OCI-LY7 (cell line): ENCODE results near the gene FAM174C. TPM values are rescaled to one million over a fixed set of nuclear protein-coding genes. Genes with fewer than 3 reads are reported as not detected.
A peak's percentile ranks its signal among the peaks of the same experiment; 100 is the strongest.

Source experiments
- BruUV-seq: library from RNA; stranded (reverse); fragments of 400-500 nt; replicated peaks from 2 replicates; lab custom pipeline; 2021; lab: Mats Ljungman, UMichigan
- CTCF ChIA-PET: fragments of 300-600 bp; sonication (Branson Sonifier 250); formaldehyde crosslinking; loops from one replicate; lab custom pipeline; 2022; ENCODE audit warnings: antibody characterized with exemption; ENCODE audit not compliant: unreplicated experiment; lab: Charles Lee
- POLR2A ChIA-PET: fragments of 300-600 bp; sonication (Branson Sonifier 250); formaldehyde crosslinking; loops from one replicate; lab custom pipeline; 2022; ENCODE audit warnings: antibody characterized with exemption; lab: Charles Lee
- DNase-seq: peaks from one replicate; pipeline ENCODE4 v3.0.0-alpha.2; 2015; ENCODE audit warnings: low spot score
- H2AFZ ChIP-seq: fragments of 200-600 bp; sonication (generic), shearing (Covaris generic); 2 replicates; pipeline ENCODE4 v1.6.1; 2014; ENCODE audit warnings: mild to moderate bottlenecking, antibody characterized with exemption, low read length, moderate library complexity
- H3K27ac ChIP-seq: fragments of 200-600 bp; sonication (generic); 2 replicates; pipeline ENCODE4 v1.5.1; 2014; ENCODE audit warnings: mixed run types, low read depth, mild to moderate bottlenecking, moderate library complexity, low read length, inconsistent platforms; ENCODE audit not compliant: poor library complexity, severe bottlenecking
- H3K36me3 ChIP-seq: fragments of 200-600 bp; sonication (generic); 2 replicates; pipeline ENCODE4 v1.6.1; 2014; ENCODE audit warnings: mild to moderate bottlenecking, antibody characterized with exemption, low read length, moderate library complexity, mixed read lengths; ENCODE audit not compliant: insufficient read depth
- H3K4me1 ChIP-seq: fragments of 200-600 bp; sonication (generic); 2 replicates; pipeline ENCODE4 v1.5.1; 2014; ENCODE audit warnings: mild to moderate bottlenecking, low read length; ENCODE audit not compliant: insufficient read depth, poor library complexity, severe bottlenecking
- H3K4me2 ChIP-seq: fragments of 200-600 bp; sonication (generic); 2 replicates; pipeline ENCODE4 v1.6.1; 2014; ENCODE audit warnings: mild to moderate bottlenecking, low read length
- H3K4me3 ChIP-seq: fragments of 200-600 bp; sonication (generic); 2 replicates; pipeline ENCODE4 v1.5.1; 2014; ENCODE audit warnings: mild to moderate bottlenecking, low read depth, low read length; ENCODE audit not compliant: poor library complexity, severe bottlenecking
- H3K79me2 ChIP-seq: fragments of 200-600 bp; sonication (generic); 2 replicates; pipeline ENCODE4 v1.6.1; 2016; ENCODE audit warnings: low read depth, mild to moderate bottlenecking, low read length, moderate library complexity, mixed read lengths; ENCODE audit not compliant: insufficient read depth
- H3K9me2 ChIP-seq: fragments of 200-600 bp; sonication (generic); 2 replicates; pipeline ENCODE4 v1.6.1; 2016; ENCODE audit warnings: mild to moderate bottlenecking, low read length, mixed read lengths; ENCODE audit not compliant: insufficient read depth
- H3K9me3 ChIP-seq: fragments of 200-600 bp; sonication (generic); 2 replicates; pipeline ENCODE4 v1.6.1; 2014; ENCODE audit warnings: mild to moderate bottlenecking, mixed run types, low read length, mixed read lengths
- H4K20me1 ChIP-seq: fragments of 200-600 bp; sonication (generic); 2 replicates; pipeline ENCODE4 v1.6.1; 2014; ENCODE audit warnings: mild to moderate bottlenecking, antibody characterized with exemption, low read length, moderate library complexity, mixed read lengths; ENCODE audit not compliant: insufficient read depth
- CTCF ChIP-seq: fragments of 200-600 bp; sonication (generic); conservative IDR thresholded peaks from 2 replicates; pipeline ENCODE4 v1.5.1; 2014; ENCODE audit warnings: mild to moderate bottlenecking, antibody characterized with exemption, low read length, moderate library complexity, mixed read lengths
- EZH2phosphoT487 ChIP-seq: fragments of 200-600 bp; sonication (generic); IDR thresholded peaks from 2 replicates; pipeline ENCODE4 v1.6.1; 2018; ENCODE audit warnings: low read depth, borderline replicate concordance, mild to moderate bottlenecking, mixed run types, antibody characterized with exemption, low read length, moderate library complexity, mixed read lengths
- intact Hi-C: fragments of 100-400 bp; cut with micrococcal nuclease; formaldehyde crosslinking; loops from one replicate; pipeline ENCODE4 v1.10.0; 2022; ENCODE audit not compliant: unreplicated experiment
- total RNA-seq, 2 experiments: library from RNA; depleted of rRNA in 1 of 2; stranded (reverse); fragments of >200 nt in 1 of 2; shearing (Covaris generic) in 1 of 2; gene quantifications; 2 replicates each; pipeline ENCODE4 v1.2.3, GENCODE V29; 2014 to 2022

The FAM174C gene
- total RNA-seq, 2 experiments from 2014 or later, result 53.2 to 81.5 TPM

GRCh38 chr19:1259876-1260748 is 15.2 kb upstream of the FAM174C start:
- POLR2A ChIA-PET, result interaction anchor here (1.0 kb wide), 1 partner anchor 9 kb away, joined by 4 read pairs; no protein-coding TSS in a partner anchor
- peak overlapping the region; percentile 90 for H3K4me2 ChIP-seq
- H3K4me1 ChIP-seq, result peaks cover 67% of the 10 kb centered on the region
- H4K20me1 ChIP-seq, result no peaks in the 10 kb centered on the region
- DNase-seq, result peak; percentile 64
- intact Hi-C loops, result loop anchor here (10.0 kb wide), 1 partner anchor 235 kb away; the partner anchor contains the start of genes CNN2, RNU6-2 and TMEM259
- no peak overlapping the region for H2AFZ ChIP-seq
- CTCF ChIA-PET, result no interaction called here
- TF ChIP-seq CTCF (no peak), EZH2phosphoT487 (no peak)
- H3K36me3 ChIP-seq, result peaks cover 38% of the 10 kb centered on the region
- H3K79me2 ChIP-seq, result peaks cover 27% of the 10 kb centered on the region; the same call in 1 of the 2 replicates
- H3K27ac ChIP-seq, result peak overlapping the region; percentile 87
- H3K4me3 ChIP-seq, result peak overlapping the region; percentile 78
- H3K9me3 ChIP-seq, result no peaks in the 10 kb centered on the region
- BruUV-seq, result no TSS peak
- H3K9me2 ChIP-seq, result no peaks in the 10 kb centered on the region

GRCh38 chr19:1260749-1261537 is 14.4 kb upstream of the FAM174C start:
- peak overlapping the region; percentile 78 for H3K4me3 ChIP-seq
- H3K36me3 ChIP-seq, result peaks cover 29% of the 10 kb centered on the region
- H4K20me1 ChIP-seq, result no peaks in the 10 kb centered on the region
- ChIA-PET CTCF (interaction anchor here (0.6 kb wide), 1 partner anchor 193 kb away, joined by 3 read pairs; no protein-coding TSS in a partner anchor), POLR2A (no interaction called here)
- DNase-seq, result peak; percentile 99
- no peaks in the 10 kb centered on the region for H3K9me2 ChIP-seq
- peaks cover 27% of the 10 kb centered on the region; the same call in 1 of the 2 replicates for H3K79me2 ChIP-seq
- intact Hi-C loops, result loop anchor here (1.0 to 10.0 kb wide), 2 partner anchors 8 to 236 kb away; partner anchors contain the start of genes CNN2, RNU6-2 and TMEM259
- no peaks in the 10 kb centered on the region for H3K9me3 ChIP-seq
- no peak overlapping the region for H2AFZ ChIP-seq
- TF ChIP-seq CTCF (no peak), EZH2phosphoT487 (no peak)
- peak overlapping the region; percentile 93 for H3K27ac ChIP-seq
- no TSS peak for BruUV-seq
- H3K4me1 ChIP-seq, result peaks cover 70% of the 10 kb centered on the region
- peak overlapping the region; percentile 90 for H3K4me2 ChIP-seq
